ENCODE data around the gene MAST4. TPM values are rescaled to one million over a fixed set of nuclear protein-coding genes. Genes with fewer than 3 reads are reported as not detected.

MAST4 gene
- polyA plus RNA-seq, 1 donor (not counting 4 experiments of a cell fraction or from before 2014, with no cell fraction given) = 19.8 TPM

GRCh38 chr5:67031692-67032091 lies 435.5 kb downstream of the MAST4 start:
- Histone ChIP-seq H3K9ac (ENCODE audit: control insufficient read depth, extremely low read depth, insufficient read depth, low read length) (no peak overlapping the region), H4K20me1 (ENCODE audit: control insufficient read depth, extremely low read depth, insufficient read depth, low read length) (no peaks in the 10 kb centered on the region), H3K27me3 (ENCODE audit: control insufficient read depth, extremely low read depth, insufficient read depth, low read length) (no peaks in the 10 kb centered on the region), H3K9me3 (ENCODE audit: control insufficient read depth, low read depth, low read length) (no peaks in the 10 kb centered on the region), H2AFZ (ENCODE audit: control insufficient read depth, low read length) (no peak overlapping the region), H3K27ac (ENCODE audit: control insufficient read depth, insufficient read depth, low read length) (peak overlapping the region; percentile 15), H3K36me3 (ENCODE audit: control insufficient read depth in 2 of 2, extremely low read depth in 1 of 2, insufficient read depth in 2 of 2, low read length in 2 of 2) (peaks cover 0 to 11% of the 10 kb centered on the region in 2 experiments), H3K4me1 (ENCODE audit: control insufficient read depth, extremely low read depth, insufficient read depth, low read length) (peaks cover 21% of the 10 kb centered on the region), H3K4me2 (ENCODE audit: control insufficient read depth, extremely low read depth, insufficient read depth, low read depth, low read length) (no peak overlapping the region), H3K79me2 (ENCODE audit: control insufficient read depth, insufficient read depth, low read length) (peaks cover 87% of the 10 kb centered on the region), H3K9me1 (ENCODE audit: control insufficient read depth, extremely low read depth, insufficient read depth, low read length) (no peaks in the 10 kb centered on the region), H3K4me3 (ENCODE audit: control insufficient read depth in 2 of 3, extremely low read depth in 1 of 3, insufficient read depth in 2 of 3, low read depth in 1 of 3, low read length in 3 of 3) (no peak overlapping the region)
- FAIRE-seq (peak; percentile 26), DNase-seq (ENCODE audit: low read depth, low spot score) (no peak)
- dilution Hi-C loops (cut with MboI; ENCODE audit: extremely low pct_ligation_motif_present, low sequenced_read_pairs) = no loop called here
- no peak for TF ChIP-seq EZH2 (IDR thresholded peaks at IDR 0.05; ENCODE audit: low read length)
- TF ChIP-seq CTCF (optimal IDR thresholded peaks at IDR 0.05 in 1 of 3, IDR thresholded peaks at IDR 0.05 in 1 of 3, conservative IDR thresholded peaks at IDR 0.05 in 1 of 3; ENCODE audit: extremely low read depth in 1 of 3, insufficient read depth in 2 of 3, low read length in 3 of 3) = no peak

- FAIRE-seq = no peak
- dilution Hi-C loops (cut with MboI; ENCODE audit: extremely low pct_ligation_motif_present, low sequenced_read_pairs) = no loop called here
Observed at GRCh38 chr5:67032921-67033664, 436.9 kb downstream of the MAST4 start.

More at GRCh38 chr5:67032921-67033664, 436.9 kb downstream of the MAST4 start:
- DNase-seq (ENCODE audit: low read depth, low spot score) = no peak
- H3K9ac ChIP-seq (ENCODE audit: control insufficient read depth, extremely low read depth, insufficient read depth, low read length) = no peak overlapping the region
- no peaks in the 10 kb centered on the region for H4K20me1 ChIP-seq (ENCODE audit: control insufficient read depth, extremely low read depth, insufficient read depth, low read length)
- H3K9me3 ChIP-seq (ENCODE audit: control insufficient read depth, low read depth, low read length) = no peaks in the 10 kb centered on the region
- H2AFZ ChIP-seq (ENCODE audit: control insufficient read depth, low read length) = no peak overlapping the region
- TF ChIP-seq EZH2 (IDR thresholded peaks at IDR 0.05; ENCODE audit: low read length) (no peak), CTCF (optimal IDR thresholded peaks at IDR 0.05 in 1 of 3, IDR thresholded peaks at IDR 0.05 in 1 of 3, conservative IDR thresholded peaks at IDR 0.05 in 1 of 3; ENCODE audit: extremely low read depth in 1 of 3, insufficient read depth in 2 of 3, low read length in 3 of 3) (no peak)
- H3K4me3 ChIP-seq (ENCODE audit: control insufficient read depth in 2 of 3, extremely low read depth in 1 of 3, insufficient read depth in 2 of 3, low read depth in 1 of 3, low read length in 3 of 3) = no peak overlapping the region
- no peaks in the 10 kb centered on the region for H3K27me3 ChIP-seq (ENCODE audit: control insufficient read depth, extremely low read depth, insufficient read depth, low read length)
- H3K79me2 ChIP-seq (ENCODE audit: control insufficient read depth, insufficient read depth, low read length) = peaks cover 82% of the 10 kb centered on the region
- H3K4me2 ChIP-seq (ENCODE audit: control insufficient read depth, extremely low read depth, insufficient read depth, low read depth, low read length) = no peak overlapping the region
- no peaks in the 10 kb centered on the region for H3K9me1 ChIP-seq (ENCODE audit: control insufficient read depth, extremely low read depth, insufficient read depth, low read length)
- peaks cover 0 to 11% of the 10 kb centered on the region in 2 experiments for H3K36me3 ChIP-seq (ENCODE audit: control insufficient read depth in 2 of 2, extremely low read depth in 1 of 2, insufficient read depth in 2 of 2, low read length in 2 of 2)
- H3K4me1 ChIP-seq (ENCODE audit: control insufficient read depth, extremely low read depth, insufficient read depth, low read length) = peaks cover 24% of the 10 kb centered on the region
- no peak overlapping the region for H3K27ac ChIP-seq (ENCODE audit: control insufficient read depth, insufficient read depth, low read length)

Measured in keratinocyte (primary cell).